ENCODE measurements around the gene SNX8.

The SNX8 gene

DNA sequence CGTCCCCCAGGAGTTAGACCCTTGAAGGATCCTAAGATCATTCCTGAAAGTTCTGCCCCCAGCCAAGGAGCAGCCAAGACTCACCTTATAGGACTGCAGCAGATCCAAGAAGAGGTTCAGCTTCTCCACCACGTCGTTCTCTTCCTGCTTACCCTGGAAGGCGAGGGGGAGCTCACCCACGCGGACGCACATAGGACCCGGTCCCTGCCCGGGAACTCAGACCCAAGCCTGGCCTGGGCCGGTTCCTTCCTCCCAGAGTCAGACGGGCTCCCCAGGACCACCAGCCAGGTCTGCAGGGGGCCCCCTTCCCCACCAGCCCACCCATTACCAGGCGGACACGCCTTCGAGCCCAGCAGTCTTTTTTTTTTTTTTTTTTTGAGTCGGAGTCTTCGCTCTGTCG lies 56.6 kb downstream of the SNX8 start:
- H3K27me3 ChIP-seq (ENCODE audit: low read depth) = no peaks in the 10 kb centered on the region
- no peak for DNase-seq (ENCODE audit: low spot score in 2 of 2)
- in situ Hi-C loops (cut with MboI; ENCODE audit: low sequenced_read_pairs) = no loop called here
- H3K9me3 ChIP-seq = no peaks in the 10 kb centered on the region
- no peaks in the 10 kb centered on the region for H3K4me1 ChIP-seq
- H3K36me3 ChIP-seq (replicated peaks) = no peaks in the 10 kb centered on the region
- no peak overlapping the region for H3K4me3 ChIP-seq

DNA sequence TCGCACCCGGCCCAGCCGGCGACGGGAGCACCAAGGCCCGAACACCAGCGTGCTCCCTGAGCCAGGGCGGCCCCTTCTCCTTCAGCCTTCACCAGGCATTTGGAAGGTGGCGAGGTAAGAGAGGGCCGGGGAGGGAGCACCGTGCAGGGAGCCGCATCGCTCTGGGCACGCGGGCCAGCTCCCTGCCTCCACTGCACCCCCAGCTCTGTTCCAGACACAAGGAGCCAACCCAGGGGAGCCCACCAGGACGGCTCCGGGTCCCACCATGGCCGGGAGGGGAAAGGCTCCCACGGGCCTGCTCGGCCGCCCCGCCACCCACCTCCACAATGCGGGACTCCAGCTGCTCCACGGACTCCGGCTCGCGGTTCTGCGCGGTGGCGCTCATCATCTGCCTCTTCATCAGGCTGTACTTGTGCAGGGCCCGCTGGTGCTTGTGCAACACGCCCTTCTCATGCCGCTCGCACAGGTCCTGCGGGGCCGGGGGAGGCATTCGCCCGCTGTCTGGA lies 57.1 kb downstream of the SNX8 start:
- Histone ChIP-seq H3K4me3 (no peak overlapping the region), H3K9me3 (no peaks in the 10 kb centered on the region), H3K36me3 (replicated peaks) (no peaks in the 10 kb centered on the region), H3K27me3 (ENCODE audit: low read depth) (no peaks in the 10 kb centered on the region), H3K4me1 (no peaks in the 10 kb centered on the region)
- DNase-seq (ENCODE audit: low spot score in 2 of 2) = no peak
- in situ Hi-C loops (cut with MboI; ENCODE audit: low sequenced_read_pairs) = no loop called here

DNA sequence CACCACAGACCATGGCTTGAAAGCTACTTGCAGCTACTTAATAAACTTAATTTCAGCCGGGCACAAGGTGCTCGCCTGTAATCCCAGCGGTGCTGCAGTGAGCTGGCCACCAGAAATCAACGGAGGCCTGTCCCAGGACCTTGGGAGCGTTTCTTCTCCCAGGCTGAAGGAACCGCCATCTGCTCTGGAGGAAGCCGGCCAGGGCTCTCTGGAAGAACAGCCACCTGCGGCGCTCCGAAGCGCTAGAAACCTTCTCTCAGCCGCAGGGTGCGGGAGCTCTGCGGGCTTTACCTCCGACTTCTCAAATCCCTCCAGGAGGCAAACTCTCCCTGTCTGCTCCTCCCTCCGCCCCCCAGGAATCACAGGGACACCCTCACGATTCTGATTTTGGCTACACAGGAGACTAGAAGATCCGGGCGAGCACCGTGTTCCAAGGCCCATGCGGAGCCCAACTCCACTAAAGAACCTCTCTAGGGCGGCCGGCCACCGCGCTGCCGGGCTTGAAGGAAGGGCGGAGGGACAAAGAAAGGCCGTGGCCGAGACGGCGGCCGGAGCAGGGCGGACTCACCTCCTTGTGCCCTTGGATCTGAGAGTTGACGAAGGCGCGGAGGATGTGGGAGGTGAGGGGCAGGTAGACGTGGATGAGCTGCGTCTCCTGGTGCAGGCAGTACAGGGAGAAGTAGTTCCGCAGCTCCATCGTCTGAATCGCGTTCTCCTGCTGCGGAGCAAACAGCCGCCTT lies 57.8 kb downstream of the SNX8 start:
- H3K4me3 ChIP-seq = no peak overlapping the region
- no peaks in the 10 kb centered on the region for H3K4me1 ChIP-seq
- in situ Hi-C loops (cut with MboI; ENCODE audit: low sequenced_read_pairs) = no loop called here
- no peaks in the 10 kb centered on the region for H3K27me3 ChIP-seq (ENCODE audit: low read depth)
- no peak for DNase-seq (ENCODE audit: low spot score in 2 of 2)
- no peaks in the 10 kb centered on the region for H3K9me3 ChIP-seq
- H3K36me3 ChIP-seq (replicated peaks) = no peaks in the 10 kb centered on the region

DNA sequence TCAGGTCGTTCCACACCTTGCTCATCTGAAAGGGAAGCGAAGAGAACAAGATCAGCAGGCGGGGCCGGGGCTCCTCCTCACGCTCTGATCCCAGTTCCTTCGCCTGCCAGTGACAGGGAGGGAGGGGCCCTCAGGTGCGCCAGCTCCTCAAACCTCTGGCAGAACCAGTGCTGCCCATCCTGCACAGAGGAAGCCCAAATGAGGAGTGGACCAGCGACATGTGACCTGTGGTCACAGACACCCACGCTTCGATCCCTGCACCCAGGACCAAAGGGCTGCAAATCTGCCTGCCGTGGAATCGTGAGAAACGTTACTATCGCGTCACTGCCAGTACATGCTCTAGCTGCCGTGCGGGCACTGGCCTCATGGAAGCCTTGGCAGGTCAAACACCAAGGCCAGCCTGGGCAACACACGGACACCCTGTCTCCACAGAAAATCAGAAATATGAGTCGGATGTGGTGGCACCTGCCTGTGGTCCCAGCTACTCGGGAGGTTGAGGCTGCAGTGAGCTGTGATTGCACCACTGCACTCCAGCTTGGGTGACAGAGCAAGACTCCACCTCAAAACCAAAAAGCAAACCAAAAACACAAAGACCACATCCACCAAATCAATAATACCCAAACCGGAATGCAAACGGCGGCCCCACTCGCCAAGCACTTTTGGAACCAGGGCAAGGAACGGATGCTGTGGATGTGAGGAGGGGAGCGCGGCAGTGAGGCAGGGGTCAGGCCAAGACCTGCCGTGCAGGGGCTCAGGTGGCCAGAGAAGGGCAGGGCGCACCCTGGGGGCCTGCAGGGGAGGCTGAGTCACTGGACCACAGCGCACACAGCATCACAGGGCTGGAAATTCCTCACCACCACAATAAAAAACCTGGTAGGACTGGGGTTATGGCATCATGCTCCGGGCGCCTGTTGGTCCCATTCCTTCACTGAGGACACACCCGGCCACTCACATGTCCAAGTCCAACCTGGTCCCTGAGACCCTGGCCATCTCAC lies 58.8 kb downstream of the SNX8 start:
- no peak overlapping the region for H3K4me3 ChIP-seq
- H3K36me3 ChIP-seq (replicated peaks) = no peaks in the 10 kb centered on the region
- no peak for DNase-seq (ENCODE audit: low spot score in 2 of 2)
- in situ Hi-C loops (cut with MboI; ENCODE audit: low sequenced_read_pairs) = no loop called here
- H3K9me3 ChIP-seq = no peaks in the 10 kb centered on the region
- H3K27me3 ChIP-seq (ENCODE audit: low read depth) = no peaks in the 10 kb centered on the region
- H3K4me1 ChIP-seq = no peaks in the 10 kb centered on the region

DNA sequence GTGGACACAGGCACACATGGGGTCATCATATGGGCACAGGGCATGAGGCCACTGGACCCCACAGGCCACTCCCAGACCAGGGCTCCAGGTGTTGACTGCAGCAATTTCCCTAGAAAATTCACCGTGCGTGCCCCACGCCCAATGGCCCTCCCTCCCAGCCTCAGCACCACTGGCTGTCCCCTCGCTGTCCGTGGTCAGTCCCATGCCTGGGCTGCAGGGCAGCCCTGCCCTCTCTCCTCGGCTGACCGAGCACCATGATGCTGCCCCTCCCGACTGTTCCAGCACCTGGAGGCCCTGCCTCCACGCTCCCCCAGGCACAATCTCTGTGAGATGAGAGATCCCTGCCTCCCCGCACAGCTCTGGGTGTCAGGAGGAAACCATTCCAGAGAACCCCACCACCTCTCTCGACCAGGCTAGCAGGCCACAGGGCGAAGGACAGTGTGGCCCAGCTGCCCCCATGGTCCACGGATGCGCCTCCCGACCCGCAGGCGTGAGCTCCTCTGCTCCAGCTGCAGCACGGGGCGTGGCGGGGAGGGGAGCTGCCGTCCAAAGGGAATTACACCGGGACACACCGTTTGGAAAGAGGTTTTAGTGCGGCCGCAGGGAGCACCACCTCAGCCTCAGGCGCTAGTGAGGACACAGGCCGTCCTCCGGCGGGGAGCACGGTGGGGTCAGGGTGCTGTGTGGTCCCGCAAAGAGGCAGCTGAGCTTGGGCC lies 59.7 kb downstream of the SNX8 start:
- no peaks in the 10 kb centered on the region for H3K9me3 ChIP-seq
- in situ Hi-C loops (cut with MboI; ENCODE audit: low sequenced_read_pairs) = no loop called here
- no peak overlapping the region for H3K4me3 ChIP-seq
- no peaks in the 10 kb centered on the region for H3K27me3 ChIP-seq (ENCODE audit: low read depth)
- no peak for DNase-seq (ENCODE audit: low spot score in 2 of 2)
- H3K4me1 ChIP-seq = no peaks in the 10 kb centered on the region
- no peaks in the 10 kb centered on the region; the same call in none of the 2 replicates for H3K36me3 ChIP-seq (replicated peaks)

DNA sequence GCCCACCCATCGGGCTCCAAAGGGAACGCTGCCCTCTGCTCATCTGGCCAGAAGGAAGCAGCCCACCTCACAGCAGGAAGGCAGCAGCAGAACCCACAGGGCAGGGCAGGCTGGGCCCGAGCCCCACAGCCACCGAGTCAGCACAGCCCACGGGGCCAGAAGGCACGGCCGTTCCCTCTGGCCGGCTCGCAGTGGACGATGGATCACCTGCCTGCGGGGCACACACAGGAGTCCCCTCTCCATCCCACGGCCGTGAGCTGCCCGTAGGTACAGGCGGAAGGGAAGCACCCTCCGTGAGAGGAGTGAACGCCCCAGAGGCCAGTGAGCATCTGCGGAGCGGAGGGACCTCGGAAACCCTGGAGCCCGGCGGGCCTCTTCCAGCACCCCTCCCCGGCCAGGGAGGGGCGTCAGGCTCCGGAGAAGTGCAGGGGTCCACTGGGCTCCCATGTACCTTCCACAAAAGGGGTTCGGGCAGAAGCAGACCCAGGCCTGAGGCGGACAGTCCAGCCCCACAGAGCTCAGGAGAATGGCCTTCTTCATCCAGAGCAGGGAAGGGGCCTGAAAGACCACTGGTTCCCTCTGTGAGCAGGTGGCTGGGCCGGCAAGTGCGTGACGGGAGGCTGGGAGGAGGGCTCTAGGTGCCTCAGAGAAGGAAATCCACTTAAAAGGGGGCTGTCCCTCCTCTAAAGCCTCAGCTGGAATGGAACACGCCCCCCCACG lies 60.6 kb downstream of the SNX8 start:
- no peaks in the 10 kb centered on the region; the same call in none of the 2 replicates for H3K36me3 ChIP-seq (replicated peaks)
- H3K4me3 ChIP-seq = no peak overlapping the region
- no peak for DNase-seq (ENCODE audit: low spot score in 2 of 2)
- H3K4me1 ChIP-seq = no peaks in the 10 kb centered on the region
- no peaks in the 10 kb centered on the region for H3K9me3 ChIP-seq
- in situ Hi-C loops (cut with MboI; ENCODE audit: low sequenced_read_pairs) = no loop called here
- H3K27me3 ChIP-seq (ENCODE audit: low read depth) = no peaks in the 10 kb centered on the region

DNA sequence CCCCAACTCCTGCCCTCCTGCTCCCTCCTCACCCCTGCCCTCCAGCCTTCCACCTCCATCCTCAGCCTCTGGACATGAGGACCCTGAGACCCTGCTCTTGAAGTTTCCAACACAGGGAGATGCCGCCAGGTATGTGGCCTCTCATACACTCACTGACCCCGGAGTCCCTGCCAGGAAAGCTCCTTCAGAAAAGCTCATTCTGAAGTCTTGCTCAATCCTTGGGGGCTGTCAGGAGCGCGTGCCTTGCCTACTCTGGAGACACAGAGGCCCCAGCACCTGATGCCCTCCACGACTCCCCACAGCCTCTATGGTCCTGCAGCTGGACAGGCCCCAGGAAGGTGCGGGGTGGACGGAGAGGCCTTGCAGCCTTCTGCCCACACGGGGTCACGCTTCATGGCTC lies 61.2 kb downstream of the SNX8 start:
- Histone ChIP-seq H3K9me3 (no peaks in the 10 kb centered on the region), H3K36me3 (replicated peaks) (no peaks in the 10 kb centered on the region; the same call in none of the 2 replicates), H3K4me3 (no peak overlapping the region), H3K27me3 (ENCODE audit: low read depth) (no peaks in the 10 kb centered on the region), H3K4me1 (no peaks in the 10 kb centered on the region)
- DNase-seq (ENCODE audit: low spot score in 2 of 2) = no peak
- in situ Hi-C loops (cut with MboI; ENCODE audit: low sequenced_read_pairs) = no loop called here

DNA sequence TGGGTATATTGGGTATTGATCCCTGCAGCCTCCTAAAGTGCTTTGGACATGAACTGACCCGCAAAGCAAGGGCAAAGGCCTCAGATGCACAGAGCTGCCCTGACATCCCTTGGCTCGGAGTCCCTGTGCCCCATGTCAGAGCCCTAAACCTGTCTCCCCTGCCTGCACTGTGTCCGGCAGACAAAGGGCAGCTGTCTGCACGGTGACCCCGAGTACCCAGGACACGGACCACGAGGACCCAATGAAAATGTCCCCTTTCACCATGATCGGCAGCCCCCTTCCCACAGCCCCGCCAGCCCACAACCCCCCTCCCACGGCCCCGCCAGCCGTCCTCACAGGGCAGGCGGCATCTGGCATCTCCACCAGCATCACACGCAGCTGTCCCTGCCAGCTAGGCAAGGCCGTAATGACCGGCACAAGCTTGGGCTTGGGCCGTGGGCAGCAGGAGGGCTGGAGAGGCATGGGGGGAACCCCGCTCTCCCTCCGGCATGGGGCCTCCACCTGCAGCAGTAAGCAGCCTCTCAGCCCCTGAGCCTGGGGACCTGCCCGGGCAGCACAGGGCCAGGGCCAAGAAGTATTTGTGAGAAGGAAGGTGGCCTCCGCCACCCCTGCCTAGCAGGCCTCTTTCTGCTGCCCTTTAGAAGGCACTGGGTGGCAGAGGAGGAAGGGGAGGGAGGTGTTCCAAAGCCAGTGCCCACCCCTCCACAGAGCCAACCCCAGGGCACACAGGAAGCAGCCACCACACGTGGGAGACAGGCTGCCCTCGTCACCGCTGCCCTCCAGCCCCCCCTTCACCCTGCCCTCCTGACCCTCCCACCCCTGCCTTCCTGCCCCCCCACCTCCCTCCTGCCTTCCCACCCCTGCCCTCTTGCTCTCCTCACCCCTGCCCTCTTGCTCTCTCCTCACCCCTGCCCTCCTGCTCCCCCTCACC lies 62.1 kb downstream of the SNX8 start:
- Histone ChIP-seq H3K4me3 (no peak overlapping the region), H3K4me1 (no peaks in the 10 kb centered on the region), H3K36me3 (replicated peaks) (no peaks in the 10 kb centered on the region; the same call in none of the 2 replicates), H3K9me3 (no peaks in the 10 kb centered on the region), H3K27me3 (ENCODE audit: low read depth) (no peaks in the 10 kb centered on the region)
- in situ Hi-C loops (cut with MboI; ENCODE audit: low sequenced_read_pairs) = no loop called here
- DNase-seq (ENCODE audit: low spot score in 2 of 2) = no peak

DNA sequence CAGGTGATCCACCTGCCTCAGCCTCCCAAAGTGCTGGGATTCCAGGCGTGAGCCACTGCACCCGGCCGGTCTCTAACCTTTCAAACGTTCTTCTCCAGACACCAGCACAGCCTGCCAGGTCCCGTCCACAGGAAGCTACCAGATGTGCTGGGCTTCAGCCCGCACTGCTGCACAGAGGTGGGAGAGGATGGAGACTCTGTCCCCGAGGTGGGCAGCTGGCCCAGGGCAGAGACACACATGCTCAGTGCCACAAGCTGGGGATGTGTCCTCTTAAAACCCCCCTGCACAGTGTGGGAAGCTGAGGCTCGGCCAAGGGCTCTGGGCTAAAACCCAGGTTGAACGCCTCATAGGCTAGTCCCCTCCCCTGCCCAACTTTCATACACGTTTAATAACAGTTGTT lies 62.9 kb downstream of the SNX8 start:
- H3K27me3 ChIP-seq (ENCODE audit: low read depth) = no peaks in the 10 kb centered on the region
- H3K4me1 ChIP-seq = no peaks in the 10 kb centered on the region
- DNase-seq (ENCODE audit: low spot score in 2 of 2) = no peak
- no peaks in the 10 kb centered on the region for H3K9me3 ChIP-seq
- no peak overlapping the region for H3K4me3 ChIP-seq
- H3K36me3 ChIP-seq (replicated peaks) = no peaks in the 10 kb centered on the region; the same call in none of the 2 replicates
- in situ Hi-C loops (cut with MboI; ENCODE audit: low sequenced_read_pairs) = no loop called here

DNA sequence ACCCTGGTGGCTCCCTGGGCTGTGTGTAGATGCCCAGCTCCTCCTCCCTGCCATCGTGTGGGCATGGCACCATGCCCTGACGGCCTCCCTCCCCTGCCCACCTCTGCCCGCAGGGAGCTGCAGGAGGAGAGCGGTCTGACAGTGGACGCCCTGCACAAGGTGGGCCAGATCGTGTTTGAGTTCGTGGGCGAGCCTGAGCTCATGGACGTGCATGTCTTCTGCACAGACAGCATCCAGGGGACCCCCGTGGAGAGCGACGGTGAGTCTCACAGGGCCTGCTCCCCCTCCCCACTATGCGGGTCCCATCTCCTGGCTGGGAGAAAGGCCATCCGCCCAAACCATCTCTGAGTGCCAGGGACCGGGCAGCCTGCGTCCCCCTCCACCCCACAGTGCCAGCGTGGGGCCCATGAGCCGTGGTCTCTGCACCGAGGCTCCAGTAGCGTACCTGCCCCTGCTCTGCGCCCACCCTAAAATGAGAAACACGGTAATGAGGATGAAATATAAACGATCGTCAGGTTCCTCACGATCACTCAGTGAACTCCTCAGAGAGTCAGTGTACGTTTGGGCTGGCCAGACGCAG lies 64.4 kb downstream of the SNX8 start:
- no peaks in the 10 kb centered on the region; the same call in none of the 2 replicates for H3K36me3 ChIP-seq (replicated peaks)
- no peaks in the 10 kb centered on the region for H3K27me3 ChIP-seq (ENCODE audit: low read depth)
- no peak overlapping the region for H3K4me3 ChIP-seq
- DNase-seq (ENCODE audit: low spot score in 2 of 2) = no peak
- H3K4me1 ChIP-seq = no peaks in the 10 kb centered on the region
- in situ Hi-C loops (cut with MboI; ENCODE audit: low sequenced_read_pairs) = no loop called here
- H3K9me3 ChIP-seq = no peaks in the 10 kb centered on the region

DNA sequence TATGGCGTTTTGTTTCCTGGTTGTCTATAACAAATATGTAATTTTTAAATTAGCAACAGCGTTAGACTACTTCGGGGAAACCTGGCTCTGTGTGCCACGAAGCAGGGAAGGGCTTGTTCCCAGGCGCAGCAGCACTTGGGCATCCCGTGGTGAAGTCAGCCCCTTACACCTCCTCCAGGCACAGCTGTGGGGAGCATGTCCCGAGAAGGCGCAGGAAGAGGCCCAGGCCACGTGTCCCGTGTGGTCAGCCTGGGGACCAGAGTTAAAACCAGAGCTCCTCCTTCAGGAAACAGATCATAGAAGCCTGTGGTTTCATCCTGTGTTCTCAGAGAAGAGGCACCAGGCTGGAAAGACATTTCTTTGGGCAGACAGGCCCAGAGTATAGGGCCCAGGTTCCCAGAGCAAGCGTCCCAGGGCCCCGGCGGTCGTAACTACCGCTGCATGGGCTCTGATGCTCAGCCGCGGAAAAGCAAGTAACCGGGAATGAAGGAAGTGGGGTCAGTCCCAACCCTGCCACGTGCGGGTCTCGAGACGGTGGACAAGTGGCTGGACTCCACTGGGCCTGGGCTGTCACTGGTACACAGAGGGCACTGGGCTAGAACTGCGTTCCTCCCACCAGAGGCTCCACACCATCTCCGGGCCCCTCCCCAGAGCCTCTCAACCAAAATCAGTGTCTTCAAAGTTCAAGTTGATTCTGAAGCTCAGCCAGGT lies 65.1 kb downstream of the SNX8 start:
- no peaks in the 10 kb centered on the region for H3K4me1 ChIP-seq
- in situ Hi-C loops (cut with MboI; ENCODE audit: low sequenced_read_pairs) = no loop called here
- no peak overlapping the region for H3K4me3 ChIP-seq
- no peaks in the 10 kb centered on the region for H3K27me3 ChIP-seq (ENCODE audit: low read depth)
- DNase-seq (ENCODE audit: low spot score in 2 of 2) = no peak
- H3K9me3 ChIP-seq = no peaks in the 10 kb centered on the region
- H3K36me3 ChIP-seq (replicated peaks) = no peaks in the 10 kb centered on the region; the same call in none of the 2 replicates
